T-helper 1 cell treated with Interleukin-12 subunit alpha and Interleukin-12 subunit beta and Interleukin-4 antibody, amounts not matched to agents 30 μg/mL and 1 μg/mL, for 36 hours (primary cell): ENCODE results near the gene PDE6G.
A peak's percentile ranks its signal among the peaks of the same experiment; 100 is the strongest.

Source experiments
- H3K27ac Mint-ChIP-seq: one replicate; pipeline ENCODE4 v1.8.0; 2021; ENCODE audit warnings: mild to moderate bottlenecking, mixed read lengths
- H3K27me3 Mint-ChIP-seq: one replicate; pipeline ENCODE4 v1.8.0; 2021; ENCODE audit warnings: low read depth, mixed read lengths
- H3K36me3 Mint-ChIP-seq: one replicate; pipeline ENCODE4 v1.8.0; 2021; ENCODE audit warnings: low read depth, mixed read lengths
- H3K4me1 Mint-ChIP-seq: one replicate; pipeline ENCODE4 v1.8.0; 2021; ENCODE audit warnings: low read depth, mixed read lengths
- H3K4me3 Mint-ChIP-seq: one replicate; pipeline ENCODE4 v1.8.0; 2021; ENCODE audit warnings: mild to moderate bottlenecking, moderate library complexity, mixed read lengths
- H3K9me3 Mint-ChIP-seq: one replicate; pipeline ENCODE4 v1.8.0; 2021; ENCODE audit warnings: mixed read lengths

PDE6G gene

DNA sequence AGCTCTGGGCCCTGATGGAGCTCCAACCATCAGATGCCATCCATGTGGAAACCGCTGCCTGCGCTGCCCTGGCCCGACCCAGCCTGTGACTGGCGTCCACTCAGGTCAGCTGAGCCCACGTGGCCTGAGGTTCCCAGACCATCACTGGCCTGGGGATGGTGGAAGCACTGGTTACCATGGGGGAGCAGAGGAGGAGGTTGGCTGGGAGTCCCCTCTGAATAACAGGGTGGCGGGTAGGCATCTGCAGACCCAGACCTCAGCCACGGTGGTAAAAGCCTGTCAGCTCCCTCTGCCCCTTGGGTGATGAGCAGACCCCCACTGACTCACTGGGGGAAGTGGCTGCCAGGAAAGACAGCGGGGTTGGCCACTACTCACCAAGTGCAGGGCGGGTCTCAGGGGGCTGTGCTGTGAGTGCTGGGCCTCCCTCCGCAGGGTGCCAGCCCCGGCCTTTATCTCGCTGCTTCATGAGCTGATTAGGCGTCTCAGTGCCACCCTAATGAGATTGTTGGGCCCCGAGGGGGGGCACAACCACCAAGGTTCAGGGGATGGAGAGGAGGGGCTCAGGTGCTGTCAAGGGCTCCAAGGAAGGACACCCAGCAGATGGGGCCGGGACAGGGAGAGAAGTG lies at the start of gene PDE6G:
Gene PDE6G (minus strand): TSS at position 425 of the 626 bp plus-strand sequence. CDS start 3,237 bp downstream, outside the sequence.
- Mint-ChIP-seq H3K27ac (peak within 1 kb of the TSS; percentile 20), H3K4me3 (no peak within 1 kb of the TSS), H3K27me3 (peaks cover 4% of the 10 kb centered on the region), H3K36me3 (peaks cover 3% of the 10 kb centered on the region), H3K9me3 (no peaks in the 10 kb centered on the region), H3K4me1 (peaks cover 12% of the 10 kb centered on the region)

DNA sequence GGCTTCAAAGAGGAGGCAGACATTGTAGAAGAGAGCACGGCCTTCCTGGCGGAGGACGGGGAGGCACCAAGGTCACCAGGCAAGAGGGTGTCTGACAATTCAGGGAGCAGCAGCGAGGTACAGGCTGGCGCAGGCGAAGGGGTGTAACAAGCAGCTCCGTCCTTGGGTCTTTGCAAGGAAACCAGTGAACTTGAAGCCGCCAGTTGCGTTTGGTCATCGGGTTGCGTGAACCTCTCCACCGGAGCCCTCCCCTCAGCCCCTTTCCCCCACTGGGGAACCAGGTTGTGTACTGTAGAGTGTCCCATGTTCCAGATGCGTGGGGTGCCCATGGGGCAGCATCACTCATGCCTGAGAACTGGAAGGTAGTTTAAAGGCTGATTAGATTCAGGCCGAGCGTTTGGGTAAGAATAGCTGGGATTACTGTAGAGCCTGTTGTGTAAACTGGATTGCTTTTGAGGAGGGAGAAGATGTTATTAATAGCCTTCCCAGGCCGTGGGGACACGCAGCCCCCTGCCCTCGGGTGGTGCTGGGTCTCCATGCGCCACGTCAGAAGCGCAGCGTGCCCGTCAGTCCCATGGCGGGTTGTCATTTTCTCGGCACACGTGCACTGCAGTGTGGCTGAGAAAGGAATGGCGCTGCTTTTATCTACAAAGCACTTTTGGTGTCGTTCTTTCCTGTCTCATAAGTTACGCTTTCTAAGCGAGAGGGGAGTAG lies 49.3 kb upstream of the PDE6G start:
- H3K27ac Mint-ChIP-seq: no peak overlapping the region
- H3K9me3 Mint-ChIP-seq: no peaks in the 10 kb centered on the region
- H3K27me3 Mint-ChIP-seq: no peaks in the 10 kb centered on the region
- peaks cover 14% of the 10 kb centered on the region for H3K4me1 Mint-ChIP-seq
- H3K4me3 Mint-ChIP-seq: no peak overlapping the region
- H3K36me3 Mint-ChIP-seq: peaks cover 31% of the 10 kb centered on the region

DNA sequence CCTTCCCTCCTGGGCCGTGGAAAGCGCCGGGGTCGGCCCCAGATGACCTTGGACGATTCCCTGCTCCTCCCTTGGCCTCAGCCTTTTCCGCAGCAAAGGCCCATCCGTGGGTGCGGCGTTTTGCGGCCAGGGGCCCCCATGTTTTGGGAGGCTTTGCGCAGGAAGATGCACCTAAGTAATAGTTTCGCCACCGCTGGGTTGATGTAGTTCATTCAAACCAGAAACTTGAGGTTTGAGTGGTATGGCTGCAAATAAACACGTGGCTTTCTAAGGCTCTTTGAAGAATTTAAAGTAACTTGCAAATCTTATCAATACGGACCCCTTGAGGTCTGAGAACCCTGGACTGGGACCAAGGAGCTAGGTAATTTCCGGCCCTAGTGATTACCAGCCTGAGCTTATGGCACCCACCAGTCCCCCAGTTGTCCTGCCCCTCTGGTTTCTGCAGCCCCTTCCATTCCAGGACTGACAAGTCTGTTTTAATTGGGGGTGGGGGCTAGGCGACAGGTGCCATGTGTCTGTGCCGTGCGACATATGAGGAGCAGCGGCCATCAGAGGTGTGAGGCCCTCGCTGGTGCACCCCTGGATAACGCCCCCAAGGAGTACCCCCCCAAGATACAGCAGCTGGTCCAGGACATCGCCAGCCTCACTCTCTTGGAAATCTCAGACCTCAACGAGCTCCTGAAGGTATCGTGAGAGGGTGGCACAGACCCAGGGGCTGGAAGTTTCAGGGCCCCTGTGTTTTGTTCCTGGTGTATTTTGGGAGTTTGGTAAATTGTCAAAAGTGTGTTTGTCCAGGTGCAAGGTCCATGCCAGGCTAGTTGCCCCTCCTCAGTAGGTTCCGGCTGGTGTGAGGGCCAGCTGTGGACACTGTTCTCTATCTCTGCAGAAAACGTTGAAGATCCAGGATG lies 47.7 kb upstream of the PDE6G start:
- H3K27me3 Mint-ChIP-seq: no peaks in the 10 kb centered on the region
- H3K4me3 Mint-ChIP-seq: peak overlapping the region; percentile 77
- H3K36me3 Mint-ChIP-seq: peaks cover 34% of the 10 kb centered on the region
- H3K4me1 Mint-ChIP-seq: peaks cover 12% of the 10 kb centered on the region
- peak overlapping the region; percentile 67 for H3K27ac Mint-ChIP-seq
- H3K9me3 Mint-ChIP-seq: no peaks in the 10 kb centered on the region

DNA sequence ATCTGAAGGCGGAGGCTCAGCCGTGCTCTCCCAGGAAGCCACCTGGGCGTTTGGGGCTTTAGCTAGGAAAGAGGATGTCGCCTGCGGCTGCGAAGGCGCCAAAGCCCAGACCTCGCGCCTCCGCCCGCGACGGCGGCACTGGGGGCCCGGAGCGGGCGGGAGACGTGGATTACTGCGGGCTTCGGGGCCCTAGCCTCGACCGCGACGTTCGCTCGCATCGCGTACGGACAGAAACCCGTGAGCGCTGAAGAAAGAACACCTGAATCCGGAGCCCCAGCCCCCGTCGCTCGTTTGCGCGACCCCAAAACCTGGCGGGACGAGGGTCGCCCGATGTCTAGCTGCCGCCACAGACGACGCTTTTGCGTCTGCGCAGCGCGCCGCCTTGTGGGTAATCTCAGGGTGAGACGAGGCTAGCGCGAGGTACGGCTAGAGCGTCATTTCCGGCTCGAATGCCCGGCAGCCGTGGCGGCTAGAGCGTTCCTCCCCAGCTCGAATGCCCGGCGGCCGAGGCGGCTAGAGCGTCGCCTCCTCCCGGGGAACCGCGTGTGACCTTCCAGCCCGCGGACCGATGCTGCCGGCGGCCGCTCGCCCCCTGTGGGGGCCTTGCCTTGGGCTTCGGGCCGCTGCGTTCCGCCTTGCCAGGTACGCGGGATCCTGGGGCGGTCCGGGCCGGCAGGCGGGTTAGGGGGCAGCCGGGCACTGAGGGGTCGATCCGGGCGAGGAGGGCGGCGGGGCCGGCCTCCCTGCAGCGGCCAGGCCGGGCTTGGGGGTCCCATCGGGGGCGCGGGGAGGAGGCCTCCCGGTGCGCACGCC lies 46.8 kb upstream of the PDE6G start, which contains the start of gene MRPL12:
Gene MRPL12 (plus strand): TSS at position 434 of the 813 bp plus-strand sequence. CDS start 135 bp downstream, at position 569.
- peaks cover 37% of the 10 kb centered on the region for H3K36me3 Mint-ChIP-seq

DNA sequence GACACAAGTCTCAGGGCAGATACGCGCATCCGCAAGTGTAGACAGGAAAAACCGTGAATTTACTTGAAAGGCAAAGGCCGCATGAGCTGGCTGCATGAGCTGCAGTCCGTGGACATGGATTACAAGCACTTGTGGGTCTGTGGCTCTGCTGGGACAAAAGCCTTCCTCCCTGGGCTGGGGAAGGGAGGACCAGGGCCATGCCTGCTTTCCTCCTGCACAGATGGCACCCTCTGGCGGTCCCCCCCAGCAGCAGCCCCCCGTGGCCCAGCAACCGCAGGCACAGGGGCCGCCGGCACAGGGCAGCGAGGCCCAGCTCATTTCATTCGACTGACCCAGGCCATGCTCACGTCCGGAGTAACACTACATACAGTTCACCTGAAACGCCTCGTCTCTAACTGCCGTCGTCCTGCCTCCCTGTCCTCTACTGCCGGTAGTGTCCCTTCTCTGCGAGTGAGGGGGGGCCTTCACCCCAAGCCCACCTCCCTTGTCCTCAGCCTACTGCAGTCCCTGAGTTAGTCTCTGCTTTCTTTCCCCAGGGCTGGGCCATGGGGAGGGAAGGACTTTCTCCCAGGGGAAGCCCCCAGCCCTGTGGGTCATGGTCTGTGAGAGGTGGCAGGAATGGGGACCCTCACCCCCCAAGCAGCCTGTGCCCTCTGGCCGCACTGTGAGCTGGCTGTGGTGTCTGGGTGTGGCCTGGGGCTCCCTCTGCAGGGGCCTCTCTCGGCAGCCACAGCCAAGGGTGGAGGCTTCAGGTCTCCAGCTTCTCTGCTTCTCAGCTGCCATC lies 45.1 kb upstream of the PDE6G start:
- Mint-ChIP-seq H3K36me3 (peaks cover 39% of the 10 kb centered on the region), H3K4me3 (peak overlapping the region; percentile 90), H3K4me1 (peaks cover 12% of the 10 kb centered on the region)

More for the DNA sequence above, 46.8 kb upstream of the PDE6G start, which contains the start of gene MRPL12:
- Mint-ChIP-seq H3K4me3 (peak within 1 kb of the TSS; percentile 90), H3K9me3 (no peaks in the 10 kb centered on the region), H3K4me1 (peaks cover 12% of the 10 kb centered on the region), H3K27ac (peak within 1 kb of the TSS; percentile 89), H3K27me3 (no peaks in the 10 kb centered on the region)

DNA sequence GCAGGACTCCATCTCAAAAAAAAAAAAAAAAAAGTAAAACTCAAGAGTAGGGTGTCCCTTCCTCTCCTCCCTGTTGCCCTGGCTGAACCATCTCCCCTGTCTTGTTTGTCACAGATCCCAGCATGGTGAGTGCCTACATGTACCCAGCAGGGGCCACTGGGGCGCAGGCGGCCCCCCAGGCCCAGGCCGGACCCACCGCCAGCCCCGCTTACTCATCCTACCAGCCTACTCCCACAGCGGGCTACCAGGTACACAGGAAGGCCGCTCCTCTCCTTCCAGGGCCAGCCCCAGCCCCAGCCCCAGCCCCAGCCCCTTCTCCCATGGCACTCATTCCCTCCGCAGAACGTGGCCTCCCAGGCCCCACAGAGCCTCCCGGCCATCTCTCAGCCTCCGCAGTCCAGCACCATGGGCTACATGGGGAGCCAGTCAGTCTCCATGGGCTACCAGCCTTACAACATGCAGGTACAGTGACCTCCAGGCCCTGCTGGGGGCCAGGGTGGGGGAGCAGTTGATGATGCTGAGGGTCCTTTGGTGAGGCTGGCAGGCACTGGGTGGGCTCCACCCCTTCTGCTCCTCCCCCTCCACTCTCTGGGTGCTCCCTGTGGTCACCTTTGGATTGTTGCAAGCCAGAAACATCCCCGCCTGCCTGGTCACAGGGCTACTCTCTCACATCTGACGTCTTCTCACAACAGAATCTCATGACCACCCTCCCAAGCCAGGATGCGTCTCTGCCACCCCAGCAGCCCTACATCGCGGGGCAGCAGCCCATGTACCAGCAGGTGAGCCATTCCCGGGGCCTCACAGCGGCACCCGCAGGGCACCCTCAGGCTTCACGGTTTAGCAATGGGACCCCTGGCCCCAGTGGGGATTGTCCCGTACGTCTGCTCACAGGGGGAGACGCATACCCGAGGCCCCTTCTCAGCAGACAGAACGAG lies 44.3 kb upstream of the PDE6G start:
- Mint-ChIP-seq H3K36me3 (peaks cover 32% of the 10 kb centered on the region), H3K9me3 (no peaks in the 10 kb centered on the region), H3K27ac (no peak overlapping the region), H3K27me3 (no peaks in the 10 kb centered on the region), H3K4me3 (peak overlapping the region; percentile 90), H3K4me1 (peaks cover 12% of the 10 kb centered on the region)

More for the DNA sequence above, 45.1 kb upstream of the PDE6G start:
- H3K27ac Mint-ChIP-seq: no peak overlapping the region
- no peaks in the 10 kb centered on the region for H3K27me3 Mint-ChIP-seq
- no peaks in the 10 kb centered on the region for H3K9me3 Mint-ChIP-seq

DNA sequence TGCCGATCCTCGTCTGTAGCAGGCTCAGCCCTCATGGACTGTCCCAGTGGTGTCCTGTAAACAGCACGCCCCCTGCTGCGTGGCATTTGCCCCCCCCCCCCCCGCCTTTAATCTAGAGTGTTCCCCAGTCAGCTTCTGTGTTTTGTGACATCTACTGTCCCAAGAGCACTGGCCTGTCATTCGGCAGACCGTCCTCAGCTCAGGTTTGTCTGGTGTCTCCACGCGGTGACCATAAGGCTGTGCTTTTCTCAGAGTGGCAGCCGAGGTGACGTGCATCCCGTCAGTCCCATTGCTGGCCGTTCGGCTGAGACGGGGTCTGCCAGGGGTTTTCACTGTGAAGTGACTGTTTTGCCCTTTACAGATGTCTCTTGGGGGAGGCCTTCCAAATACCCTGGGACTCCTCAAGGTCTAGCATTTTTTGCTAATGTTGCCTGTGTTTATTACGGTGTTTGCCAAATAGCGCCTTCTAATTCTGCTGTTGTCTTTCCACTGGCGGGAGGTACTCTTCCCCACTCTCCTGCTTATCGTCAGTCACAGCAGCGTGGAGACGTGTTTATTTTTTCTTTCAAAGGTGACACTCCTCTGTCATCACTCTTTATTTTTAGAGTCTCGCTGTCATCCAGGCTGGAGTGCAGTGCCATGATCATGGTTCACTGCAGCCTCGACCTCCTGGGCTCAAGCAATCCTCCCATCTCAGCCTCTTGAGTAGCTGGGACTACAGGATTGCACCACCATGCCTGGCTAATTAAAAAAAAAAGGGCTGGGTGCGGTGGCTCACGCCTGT lies 41.1 kb upstream of the PDE6G start:
- Mint-ChIP-seq H3K27me3 (no peaks in the 10 kb centered on the region), H3K27ac (no peak overlapping the region), H3K4me1 (peaks cover 7% of the 10 kb centered on the region), H3K36me3 (peaks cover 20% of the 10 kb centered on the region), H3K9me3 (no peaks in the 10 kb centered on the region), H3K4me3 (no peak overlapping the region)

DNA sequence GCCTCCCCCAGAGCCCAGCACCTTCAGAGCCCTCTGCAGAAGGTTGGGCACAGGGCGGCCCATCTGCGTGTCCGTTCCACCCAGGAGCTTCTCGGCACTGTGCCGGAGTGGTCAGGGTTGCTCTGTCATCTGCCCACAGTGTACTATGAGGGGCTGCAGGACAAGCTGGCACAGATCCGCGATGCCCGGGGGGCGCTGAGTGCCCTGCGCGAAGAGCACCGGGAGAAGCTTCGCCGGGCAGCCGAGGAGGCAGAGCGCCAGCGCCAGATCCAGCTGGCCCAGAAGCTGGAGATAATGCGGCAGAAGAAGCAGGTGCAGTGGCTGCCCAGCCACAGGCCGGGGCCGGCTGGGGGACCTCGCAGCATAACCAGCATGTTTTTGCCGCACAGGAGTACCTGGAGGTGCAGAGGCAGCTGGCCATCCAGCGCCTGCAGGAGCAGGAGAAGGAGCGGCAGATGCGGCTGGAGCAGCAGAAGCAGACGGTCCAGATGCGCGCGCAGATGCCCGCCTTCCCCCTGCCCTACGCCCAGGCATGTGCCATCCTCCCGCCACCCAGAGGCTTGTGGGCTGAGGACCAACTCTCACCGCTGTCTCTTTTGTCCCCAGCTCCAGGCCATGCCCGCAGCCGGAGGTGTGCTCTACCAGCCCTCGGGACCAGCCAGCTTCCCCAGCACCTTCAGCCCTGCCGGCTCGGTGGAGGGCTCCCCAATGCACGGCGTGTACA lies 40.0 kb upstream of the PDE6G start:
- Mint-ChIP-seq H3K9me3 (no peaks in the 10 kb centered on the region), H3K27ac (no peak overlapping the region), H3K36me3 (peaks cover 19% of the 10 kb centered on the region), H3K4me3 (no peak overlapping the region), H3K27me3 (no peaks in the 10 kb centered on the region), H3K4me1 (peaks cover 4% of the 10 kb centered on the region)

DNA sequence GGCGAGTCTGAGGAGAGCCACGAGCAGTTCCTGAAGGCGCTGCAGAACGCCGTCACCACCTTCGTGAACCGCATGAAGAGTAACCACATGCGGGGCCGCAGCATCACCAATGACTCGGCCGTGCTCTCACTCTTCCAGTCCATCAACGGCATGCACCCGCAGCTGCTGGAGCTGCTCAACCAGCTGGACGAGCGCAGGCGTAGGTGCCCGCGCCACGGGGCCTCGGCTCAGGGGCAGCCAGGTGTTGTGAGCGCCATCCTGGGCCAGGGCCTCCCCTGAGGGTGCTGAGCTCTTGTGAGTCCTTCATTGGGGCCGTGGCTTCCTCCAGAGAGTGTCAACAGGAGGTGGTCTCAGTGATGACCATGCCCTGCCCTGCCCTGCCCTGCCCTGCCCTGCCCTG lies 39.5 kb upstream of the PDE6G start:
- H3K4me1 Mint-ChIP-seq: peaks cover under 1% of the 10 kb centered on the region
- peaks cover 17% of the 10 kb centered on the region for H3K36me3 Mint-ChIP-seq
- H3K9me3 Mint-ChIP-seq: no peaks in the 10 kb centered on the region
- H3K27ac Mint-ChIP-seq: no peak overlapping the region
- H3K27me3 Mint-ChIP-seq: no peaks in the 10 kb centered on the region
- H3K4me3 Mint-ChIP-seq: no peak overlapping the region

DNA sequence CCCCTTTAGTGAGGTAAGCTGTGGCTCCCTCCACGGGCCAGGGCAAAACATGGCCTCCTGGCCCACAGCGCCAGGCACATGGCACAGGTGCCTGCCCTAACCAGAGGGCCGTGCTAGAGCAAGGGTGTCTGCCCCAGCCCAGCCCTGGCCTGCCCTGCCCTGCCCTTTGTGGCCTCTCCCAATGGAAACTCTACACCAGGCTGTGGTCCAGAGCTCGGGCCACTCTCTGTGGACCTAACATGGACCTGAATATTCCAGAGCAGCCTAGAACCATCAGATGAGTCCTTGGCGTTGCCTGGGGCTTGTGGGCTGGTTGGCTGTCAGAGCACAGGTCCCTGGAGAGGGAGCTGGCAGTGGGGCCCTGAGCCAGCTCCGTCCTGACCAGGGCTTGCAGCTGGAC lies 38.9 kb upstream of the PDE6G start:
- Mint-ChIP-seq H3K9me3 (no peaks in the 10 kb centered on the region), H3K27me3 (no peaks in the 10 kb centered on the region), H3K4me1 (no peaks in the 10 kb centered on the region), H3K36me3 (peaks cover 15% of the 10 kb centered on the region), H3K4me3 (no peak overlapping the region), H3K27ac (no peak overlapping the region)

DNA sequence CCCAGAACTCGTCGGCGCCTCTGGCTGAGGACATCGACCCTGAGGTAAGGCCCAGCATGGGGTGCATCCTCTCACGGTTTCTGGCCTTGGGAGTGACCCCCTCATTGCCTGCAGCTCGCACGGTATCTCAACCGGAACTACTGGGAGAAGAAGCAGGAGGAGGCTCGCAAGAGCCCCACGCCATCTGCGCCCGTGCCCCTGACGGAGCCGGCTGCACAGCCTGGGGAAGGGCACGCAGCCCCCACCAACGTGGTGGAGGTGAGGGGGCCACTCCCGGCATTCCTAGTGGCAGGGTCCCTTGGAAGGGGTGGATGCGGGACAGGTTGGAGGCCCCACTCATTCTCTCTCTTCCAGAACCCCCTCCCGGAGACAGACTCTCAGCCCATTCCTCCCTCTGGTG lies 38.5 kb upstream of the PDE6G start:
- Mint-ChIP-seq H3K4me3 (no peak overlapping the region), H3K9me3 (no peaks in the 10 kb centered on the region), H3K4me1 (no peaks in the 10 kb centered on the region), H3K27me3 (no peaks in the 10 kb centered on the region), H3K27ac (no peak overlapping the region), H3K36me3 (peaks cover 15% of the 10 kb centered on the region)
